KMS-11 (cell line): ENCODE measurements around the gene PRR19.

Experiments
- H2AFZ ChIP-seq: fragments of 200-600 bp; sonication (generic); 2 replicates; pipeline ENCODE4 v1.6.1; 2016; ENCODE audit warnings: antibody characterized with exemption, mixed run types, low read depth
- H3K27ac ChIP-seq: fragments of 200-600 bp; sonication (generic); 2 replicates; pipeline ENCODE4 v1.6.1; 2016; ENCODE audit warnings: mild to moderate bottlenecking, mixed run types
- H3K27me3 ChIP-seq: fragments of 200-600 bp; sonication (generic); 2 replicates; pipeline ENCODE4 v1.6.1; 2017; ENCODE audit warnings: mild to moderate bottlenecking, low read depth, mixed run types, moderate library complexity; ENCODE audit not compliant: insufficient read depth
- H3K36me3 ChIP-seq: fragments of 200-600 bp; sonication (generic); 2 replicates; pipeline ENCODE4 v1.6.1; 2017; ENCODE audit warnings: mild to moderate bottlenecking, mixed run types; ENCODE audit not compliant: insufficient read depth
- H3K4me1 ChIP-seq: fragments of 200-600 bp; sonication (generic); 2 replicates; pipeline ENCODE4 v1.6.1; 2016; ENCODE audit warnings: mild to moderate bottlenecking, low read depth, mixed run types; ENCODE audit not compliant: poor library complexity, severe bottlenecking
- H3K4me2 ChIP-seq: fragments of 200-600 bp; sonication (generic); 2 replicates; pipeline ENCODE4 v1.7.0; 2016; ENCODE audit warnings: mild to moderate bottlenecking, mixed run types
- H3K4me3 ChIP-seq: fragments of 200-600 bp; sonication (generic); IDR thresholded peaks from 2 replicates; pipeline ENCODE4 v1.6.1; 2017; ENCODE audit warnings: low read depth, low read length, mixed read lengths; ENCODE audit not compliant: insufficient read depth
- H3K79me2 ChIP-seq: fragments of 200-600 bp; sonication (generic); 2 replicates; pipeline ENCODE4 v1.6.1; 2016; ENCODE audit warnings: low read depth, mixed run types; ENCODE audit not compliant: insufficient read depth
- H3K9ac ChIP-seq: fragments of 200-600 bp; sonication (generic); 2 replicates; pipeline ENCODE4 v1.6.1; 2016; ENCODE audit warnings: mild to moderate bottlenecking, mixed run types
- H4K20me1 ChIP-seq: fragments of 200-600 bp; sonication (generic); 2 replicates; pipeline ENCODE4 v1.6.1; 2016; ENCODE audit warnings: mild to moderate bottlenecking, mixed run types; ENCODE audit not compliant: insufficient read depth
- CTCF ChIP-seq: fragments of 200-600 bp; sonication (generic); conservative IDR thresholded peaks from 2 replicates; pipeline ENCODE4 v1.6.1; 2017; ENCODE audit warnings: low read depth, mild to moderate bottlenecking, antibody characterized with exemption, low read length, moderate library complexity, mixed read lengths

Gene PRR19

GRCh38 chr19:42312370-42312769 lies 10.4 kb downstream of the PRR19 start:
- Histone ChIP-seq H3K36me3 (no peaks in the 10 kb centered on the region), H2AFZ (no peak overlapping the region), H4K20me1 (no peaks in the 10 kb centered on the region), H3K27me3 (peaks cover 59% of the 10 kb centered on the region), H3K79me2 (no peaks in the 10 kb centered on the region), H3K4me2 (peak overlapping the region; percentile 97; the same call in 1 of the 2 replicates), H3K4me1 (peaks cover 5% of the 10 kb centered on the region), H3K4me3 (no peak overlapping the region), H3K9ac (no peak overlapping the region), H3K27ac (no peak overlapping the region)
- no peak for TF ChIP-seq CTCF

GRCh38 chr19:42313096-42313839 lies 11.3 kb downstream of the PRR19 start, which contains the start of gene TMEM145:
TSS of gene TMEM145 (plus strand) at chr19:42313309. CDS start at chr19:42313377, 68 bp downstream.
- H3K9ac ChIP-seq, result no peak within 1 kb of the TSS
- no peak within 1 kb of the TSS for H3K27ac ChIP-seq
- no peak within 1 kb of the TSS for H3K4me3 ChIP-seq
- H3K4me2 ChIP-seq, result peak within 1 kb of the TSS; percentile 97
- peaks cover 5% of the 10 kb centered on the region for H3K4me1 ChIP-seq
- no peak for TF ChIP-seq CTCF
- H3K36me3 ChIP-seq, result no peaks in the 10 kb centered on the region
- H4K20me1 ChIP-seq, result no peaks in the 10 kb centered on the region
- no peaks in the 10 kb centered on the region for H3K79me2 ChIP-seq
- H2AFZ ChIP-seq, result peak within 1 kb of the TSS; percentile 53
- peaks cover 64% of the 10 kb centered on the region for H3K27me3 ChIP-seq

GRCh38 chr19:42313840-42314755 lies 12.2 kb downstream of the PRR19 start:
- no peaks in the 10 kb centered on the region for H3K79me2 ChIP-seq
- no peak overlapping the region; the same call in 1 of the 2 replicates for H2AFZ ChIP-seq
- no peak overlapping the region for H3K9ac ChIP-seq
- no peaks in the 10 kb centered on the region for H4K20me1 ChIP-seq
- H3K27ac ChIP-seq, result no peak overlapping the region
- no peak overlapping the region for H3K4me3 ChIP-seq
- TF ChIP-seq CTCF, result 0 out of 2 replicates have a peak, but pooled peaks have one; percentile 23
- H3K36me3 ChIP-seq, result no peaks in the 10 kb centered on the region
- peaks cover 5% of the 10 kb centered on the region for H3K4me1 ChIP-seq
- H3K4me2 ChIP-seq, result peak overlapping the region; percentile 97; the same call in 1 of the 2 replicates
- H3K27me3 ChIP-seq, result peaks cover 70% of the 10 kb centered on the region

GRCh38 chr19:42315024-42315423 lies 13.1 kb downstream of the PRR19 start:
- Histone ChIP-seq H3K4me3 (no peak overlapping the region), H3K27me3 (peaks cover 77% of the 10 kb centered on the region)

More at GRCh38 chr19:42315024-42315423, 13.1 kb downstream of the PRR19 start:
- Histone ChIP-seq H3K36me3 (no peaks in the 10 kb centered on the region), H4K20me1 (no peaks in the 10 kb centered on the region), H2AFZ (no peak overlapping the region), H3K27ac (no peak overlapping the region), H3K9ac (no peak overlapping the region), H3K79me2 (no peaks in the 10 kb centered on the region), H3K4me1 (peaks cover 5% of the 10 kb centered on the region), H3K4me2 (no peak overlapping the region)
- no peak for TF ChIP-seq CTCF
